Endothelial cell of umbilical vein (primary cell): ENCODE measurements around the gene PRKACB. TPM values are rescaled to one million over a fixed set of nuclear protein-coding genes. Genes with fewer than 3 reads are reported as not detected.

Source experiments
- BruUV-seq: library from RNA; stranded (reverse); fragments of 400-500 nt; replicated peaks from 2 replicates; lab custom pipeline; 2021; lab: Mats Ljungman, UMichigan
- CTCF ChIA-PET: fragments of 300-600, 350-600 bp; sonication (Branson Sonifier 250); formaldehyde crosslinking; loops from one replicate; lab custom pipeline; 2021; ENCODE audit warnings: antibody characterized with exemption, inconsistent platforms; lab: Charles Lee
- POLR2A ChIA-PET: fragments of 300-600, 350-600 bp; sonication (Branson Sonifier 250); formaldehyde crosslinking; loops from one replicate; lab custom pipeline; 2021; ENCODE audit warnings: antibody characterized with exemption, inconsistent platforms; lab: Charles Lee
- DNase-seq: peaks from one replicate; pipeline ENCODE4 v3.0.0-alpha.2; 2011; ENCODE audit warnings: low read depth, low spot score
- FAIRE-seq: peaks from 2 replicates; lab custom pipeline; 2011; peaks lifted over from hg19 to GRCh38; lab: Jason Lieb, UNC
- H2AFZ ChIP-seq: 2 replicates; pipeline ENCODE4 v1.6.0; 2012; ENCODE audit warnings: low read depth, low read length, control low read depth, inconsistent platforms
- H3K27ac ChIP-seq: 2 replicates; pipeline ENCODE4 v1.5.1; 2011; ENCODE audit warnings: low read depth, mild to moderate bottlenecking, control low read depth, low read length, moderate library complexity; ENCODE audit not compliant: insufficient read depth
- H3K27me3 ChIP-seq, 2 experiments: 2 replicates each; pipeline versions ENCODE4 v1.6.0 to v1.6.1; 2011; ENCODE audit warnings: low read length in 2 of 2, mixed read lengths in 1 of 2; ENCODE audit not compliant: control insufficient read depth in 2 of 2, insufficient read depth in 2 of 2
- H3K36me3 ChIP-seq, 2 experiments: 2 replicates in 1 of 2; 3 replicates in 1 of 2; pipeline ENCODE4 v1.5.1; 2011; ENCODE audit warnings: low read length in 2 of 2, mild to moderate bottlenecking in 1 of 2, moderate library complexity in 1 of 2; ENCODE audit not compliant: control insufficient read depth in 2 of 2, insufficient read depth in 2 of 2; ENCODE audit errors: extremely low read depth in 1 of 2
- H3K4me1 ChIP-seq: 3 replicates; pipeline ENCODE4 v1.5.1; 2011; ENCODE audit warnings: mild to moderate bottlenecking, low read length; ENCODE audit not compliant: control insufficient read depth, insufficient read depth; ENCODE audit errors: extremely low read depth
- H3K4me2 ChIP-seq: 2 replicates; pipeline ENCODE4 v1.6.1; 2011; ENCODE audit warnings: low read length, control low read depth, mixed read lengths; ENCODE audit not compliant: insufficient read depth
- H3K4me3 ChIP-seq, 3 experiments: fragments of 200-600 bp in 1 of 3; sonication (generic), shearing (Covaris generic) in 1 of 3; replicated peaks in 1 of 3; 2 replicates each; pipeline ENCODE4 v1.5.1; 2011 to 2016; ENCODE audit warnings: control low read depth in 3 of 3, low read length in 3 of 3, mild to moderate bottlenecking in 2 of 3, inconsistent platforms in 1 of 3, low read depth in 1 of 3, moderate library complexity in 1 of 3; ENCODE audit not compliant: insufficient read depth in 1 of 3
- H3K79me2 ChIP-seq: 2 replicates; pipeline ENCODE4 v1.6.0; 2012; ENCODE audit warnings: low read length, inconsistent platforms; ENCODE audit not compliant: control insufficient read depth, insufficient read depth
- H3K9ac ChIP-seq: replicated peaks from 2 replicates; pipeline ENCODE3; 2011; ENCODE audit warnings: low read length, control low read depth; ENCODE audit not compliant: insufficient read depth; ENCODE audit errors: extremely low read depth
- H3K9me1 ChIP-seq: replicated peaks from 3 replicates; pipeline ENCODE4 v1.6.0; 2011; ENCODE audit warnings: mild to moderate bottlenecking, low read length; ENCODE audit not compliant: control insufficient read depth, insufficient read depth; ENCODE audit errors: extremely low read depth
- H3K9me3 ChIP-seq: replicated peaks from 2 replicates; pipeline ENCODE4 v1.5.1; 2012; ENCODE audit warnings: low read length, inconsistent platforms; ENCODE audit not compliant: control insufficient read depth, insufficient read depth
- H4K20me1 ChIP-seq: replicated peaks from 2 replicates; pipeline ENCODE3; 2011; ENCODE audit warnings: mild to moderate bottlenecking, low read length; ENCODE audit not compliant: control insufficient read depth, insufficient read depth; ENCODE audit errors: extremely low read depth
- CTCF ChIP-seq, 2 donors: IDR thresholded peaks; 1 replicate in 1 of 2; 2 replicates in 1 of 2; pipeline ENCODE4 v1.5.1; 2011; ENCODE audit warnings: low read length in 2 of 2, mild to moderate bottlenecking in 2 of 2, moderate library complexity in 2 of 2, control low read depth in 1 of 2, inconsistent platforms in 1 of 2, low read depth in 1 of 2; ENCODE audit not compliant: insufficient read depth in 1 of 2; ENCODE audit errors: extremely low read depth in 1 of 2
- EZH2 ChIP-seq: IDR thresholded peaks from 2 replicates; pipeline ENCODE4 v1.6.1; 2012; ENCODE audit warnings: borderline replicate concordance, low read depth, mild to moderate bottlenecking, moderate library complexity, low read length, inconsistent platforms; ENCODE audit not compliant: severe bottlenecking
- FOS ChIP-seq: IDR thresholded peaks from 2 replicates; pipeline ENCODE4 v1.6.1; 2011; ENCODE audit warnings: mild to moderate bottlenecking, low read length, moderate library complexity, borderline replicate concordance; ENCODE audit not compliant: insufficient read depth
- GATA2 ChIP-seq: IDR thresholded peaks from 2 replicates; pipeline ENCODE4 v1.7.0; 2011; ENCODE audit warnings: low read depth, mild to moderate bottlenecking, moderate library complexity, mixed read lengths, low read length; ENCODE audit not compliant: insufficient read length, insufficient read depth
- JUN ChIP-seq: IDR thresholded peaks from 2 replicates; pipeline ENCODE4 v1.6.1; 2011; ENCODE audit warnings: borderline replicate concordance, low read depth; ENCODE audit not compliant: insufficient read length, insufficient read depth
- MAX ChIP-seq: IDR thresholded peaks from 2 replicates; pipeline ENCODE4 v1.6.1; 2011; ENCODE audit not compliant: insufficient read depth, insufficient read length
- MYC ChIP-seq: IDR thresholded peaks from one replicate; pipeline ENCODE4 v1.6.1; 2011; ENCODE audit warnings: mild to moderate bottlenecking, low read depth, low read length
- POLR2A ChIP-seq: IDR thresholded peaks from 2 replicates; pipeline ENCODE4 v1.6.1; 2012; ENCODE audit warnings: low read depth, mild to moderate bottlenecking, control low read depth, low read length
- POLR2AphosphoS5 ChIP-seq: IDR thresholded peaks from 2 replicates; pipeline ENCODE4 v1.6.1; 2012; ENCODE audit warnings: low read depth, mild to moderate bottlenecking, control low read depth, low read length, moderate library complexity; ENCODE audit not compliant: insufficient read depth
- dilution Hi-C: fragments of 300-500 bp; cut with MboI; formaldehyde crosslinking; loops from one replicate; pipeline ENCODE4 v1.15.0; 2019; ENCODE audit warnings: low sequenced_read_pairs; ENCODE audit not compliant: extremely low pct_ligation_motif_present
- intact Hi-C: fragments of 100-400 bp; cut with micrococcal nuclease; formaldehyde crosslinking; loops from one replicate; pipeline ENCODE4 v1.10.0; 2022
- polyA plus RNA-seq, 4 experiments: library from polyadenylated mRNA; depleted of rRNA in 3 of 4; stranded (reverse) in 3 of 4; unstranded in 1 of 4; fragments of >200 nt; gene quantifications; 2 replicates each; pipeline versions ENCODE4 v1.2.1 to v1.2.3, GENCODE V29; 2011 to 2012; ENCODE audit warnings: missing spikeins in 1 of 4
- total RNA-seq: library from RNA; stranded (reverse); gene quantifications from 2 replicates; pipeline ENCODE4 v1.2.3, GENCODE V29; 2021

The PRKACB gene
- total and polyA plus RNA-seq, 2 donors (not counting 3 experiments of a cell fraction or from before 2014, with no cell fraction given) = 19.1 to 77.5 TPM

GRCh38 chr1:84269306-84269705 lies 125.2 kb downstream of the PRKACB start:
- BruUV-seq = no TSS peak
- TF ChIP-seq FOS (no peak), GATA2 (no peak), MYC (no peak), JUN (no peak), POLR2AphosphoS5 (no peak), CTCF (IDR thresholded peaks at IDR 0.05; ENCODE audit: extremely low read depth in 1 of 2, insufficient read depth in 1 of 2, low read depth in 1 of 2, low read length in 2 of 2) (no peak), EZH2 (no peak), MAX (no peak), POLR2A (no peak)
- Histone ChIP-seq H3K27me3 (no peaks in the 10 kb centered on the region), H3K4me2 (no peak overlapping the region), H3K4me1 (peaks cover 5% of the 10 kb centered on the region), H3K36me3 (no peaks in the 10 kb centered on the region), H3K9me1 (no peaks in the 10 kb centered on the region), H4K20me1 (no peaks in the 10 kb centered on the region), H3K9me3 (no peaks in the 10 kb centered on the region), H3K9ac (no peak overlapping the region), H3K79me2 (no peaks in the 10 kb centered on the region), H2AFZ (no peak overlapping the region), H3K27ac (no peak overlapping the region), H3K4me3 (no peak overlapping the region)
- ChIA-PET CTCF (interaction anchor here (0.9 kb wide), 1 partner anchor 17 kb away, joined by 3 read pairs; no protein-coding TSS in a partner anchor), POLR2A (no interaction called here)
- dilution Hi-C loops = no loop called here
- no peak for FAIRE-seq
- intact Hi-C loops = no loop called here
- no peak for DNase-seq
